Measurements from ENCODE around the gene CDCP1.

Gene CDCP1, protein sequence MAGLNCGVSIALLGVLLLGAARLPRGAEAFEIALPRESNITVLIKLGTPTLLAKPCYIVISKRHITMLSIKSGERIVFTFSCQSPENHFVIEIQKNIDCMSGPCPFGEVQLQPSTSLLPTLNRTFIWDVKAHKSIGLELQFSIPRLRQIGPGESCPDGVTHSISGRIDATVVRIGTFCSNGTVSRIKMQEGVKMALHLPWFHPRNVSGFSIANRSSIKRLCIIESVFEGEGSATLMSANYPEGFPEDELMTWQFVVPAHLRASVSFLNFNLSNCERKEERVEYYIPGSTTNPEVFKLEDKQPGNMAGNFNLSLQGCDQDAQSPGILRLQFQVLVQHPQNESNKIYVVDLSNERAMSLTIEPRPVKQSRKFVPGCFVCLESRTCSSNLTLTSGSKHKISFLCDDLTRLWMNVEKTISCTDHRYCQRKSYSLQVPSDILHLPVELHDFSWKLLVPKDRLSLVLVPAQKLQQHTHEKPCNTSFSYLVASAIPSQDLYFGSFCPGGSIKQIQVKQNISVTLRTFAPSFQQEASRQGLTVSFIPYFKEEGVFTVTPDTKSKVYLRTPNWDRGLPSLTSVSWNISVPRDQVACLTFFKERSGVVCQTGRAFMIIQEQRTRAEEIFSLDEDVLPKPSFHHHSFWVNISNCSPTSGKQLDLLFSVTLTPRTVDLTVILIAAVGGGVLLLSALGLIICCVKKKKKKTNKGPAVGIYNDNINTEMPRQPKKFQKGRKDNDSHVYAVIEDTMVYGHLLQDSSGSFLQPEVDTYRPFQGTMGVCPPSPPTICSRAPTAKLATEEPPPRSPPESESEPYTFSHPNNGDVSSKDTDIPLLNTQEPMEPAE

DNA sequence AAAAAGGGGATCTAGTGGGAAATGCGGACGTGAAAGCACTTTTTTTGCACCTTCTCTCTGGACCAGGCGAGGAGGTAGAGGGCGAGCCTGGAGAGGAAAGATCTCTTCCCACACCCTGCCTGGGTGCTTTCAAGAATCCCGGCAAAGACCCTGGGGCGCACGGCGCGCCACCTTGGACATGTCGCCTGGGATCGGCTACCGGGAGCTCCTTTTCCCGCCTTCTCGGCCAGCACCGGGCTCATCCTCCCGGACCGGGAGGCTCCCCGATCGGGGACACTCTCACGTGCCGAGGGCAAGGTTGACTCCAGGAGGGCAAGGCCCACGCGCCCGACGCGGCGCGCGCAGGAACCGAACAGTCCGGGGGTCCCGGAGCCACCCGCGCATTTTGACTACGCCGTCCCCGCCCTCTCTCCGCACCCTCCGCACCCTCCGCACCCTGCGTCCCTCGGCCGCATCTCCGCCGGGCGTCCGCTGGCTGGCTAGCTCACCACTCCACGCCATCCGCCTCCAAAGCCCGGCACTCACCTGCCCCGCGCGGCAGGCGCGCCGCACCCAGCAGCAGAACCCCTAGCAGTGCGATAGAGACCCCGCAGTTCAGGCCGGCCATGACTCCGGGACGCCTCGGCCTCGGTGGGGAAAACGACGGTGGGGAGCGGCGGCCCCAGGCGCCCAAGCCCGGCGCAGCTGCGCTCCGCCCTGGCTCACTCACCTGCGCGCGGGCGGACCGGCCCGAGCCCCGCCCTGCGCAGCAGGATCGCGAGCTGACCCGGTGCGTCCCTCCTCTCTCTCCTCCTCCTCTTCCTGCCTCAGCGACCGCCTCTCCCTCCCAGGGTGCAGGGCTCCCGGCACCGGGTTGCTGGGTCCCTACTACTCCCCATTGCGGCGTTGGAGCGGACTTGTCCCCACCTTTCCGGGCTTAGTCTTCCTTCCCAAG is at the start of gene CDCP1:
Gene CDCP1 (minus strand): TSS at position 698 of the 934 bp plus-strand sequence. CDS start 91 bp downstream, at position 607.
- DNase-seq (ENCODE audit: low read depth, low spot score), result no peak

DNA sequence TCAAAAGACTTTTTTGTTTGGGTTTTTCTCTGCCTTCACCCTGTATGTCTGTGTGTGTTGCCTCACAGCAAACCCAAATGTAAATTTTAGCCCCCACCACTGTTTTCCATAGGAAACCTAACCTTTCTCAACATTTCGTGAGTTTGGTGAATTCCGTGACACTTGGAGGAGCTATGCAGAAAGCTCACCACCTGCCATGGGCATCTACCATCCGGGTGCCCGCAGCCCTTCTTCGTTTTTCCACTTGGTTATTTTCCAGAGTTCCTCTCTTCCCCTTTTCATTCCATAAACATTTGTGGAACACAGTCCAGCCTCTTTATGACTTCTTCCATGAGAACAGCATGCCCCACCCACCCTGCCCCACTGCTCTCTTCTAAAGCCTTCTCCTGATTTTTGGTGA is 48.6 kb upstream of the CDCP1 start:
- DNase-seq (ENCODE audit: low read depth, low spot score), result no peak

DNA sequence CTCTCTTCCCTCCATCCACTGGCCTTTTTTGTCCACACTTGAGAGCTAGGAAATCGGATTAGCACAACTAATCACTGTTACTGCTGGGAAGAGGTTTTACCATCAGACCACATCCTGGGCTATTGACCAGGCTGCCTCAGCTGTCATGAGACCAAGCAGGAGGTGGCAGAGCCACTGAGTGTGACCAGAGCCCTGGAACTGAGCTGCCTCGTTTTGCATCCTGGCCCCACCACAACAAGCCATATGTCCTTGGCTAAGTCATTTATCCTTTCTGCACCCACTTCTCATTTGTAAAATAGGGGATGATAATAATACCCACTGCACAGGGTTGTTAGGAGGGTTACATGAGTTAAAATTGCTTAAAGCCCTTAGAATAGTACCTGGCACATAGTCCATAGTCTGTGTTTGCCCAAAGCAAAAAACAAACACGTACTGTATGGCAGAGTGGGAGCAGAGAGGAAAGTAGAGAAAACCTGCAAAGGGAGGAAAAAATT is 45.8 kb upstream of the CDCP1 start:
- no peak for DNase-seq (ENCODE audit: low read depth, low spot score)

DNA sequence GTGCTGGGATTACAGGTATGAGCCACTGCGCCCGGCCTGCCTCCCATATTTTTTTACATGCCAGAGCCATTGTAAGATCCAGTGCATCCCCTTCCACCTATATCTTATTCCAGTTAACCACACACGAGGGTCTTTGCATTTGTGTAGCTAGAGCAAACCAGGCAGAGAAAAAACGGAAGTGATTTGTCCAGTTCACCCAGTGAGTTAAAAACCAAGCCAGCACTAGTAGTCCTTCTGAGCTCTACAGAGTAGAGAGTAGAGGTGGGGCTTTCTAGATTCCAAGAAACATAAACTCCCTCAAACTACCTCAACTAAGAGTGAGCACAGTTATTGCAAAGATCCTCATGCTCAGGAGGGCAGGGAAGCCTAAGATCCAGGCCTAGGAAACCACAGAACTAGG is 45.2 kb upstream of the CDCP1 start:
- no peak for DNase-seq (ENCODE audit: low read depth, low spot score)

DNA sequence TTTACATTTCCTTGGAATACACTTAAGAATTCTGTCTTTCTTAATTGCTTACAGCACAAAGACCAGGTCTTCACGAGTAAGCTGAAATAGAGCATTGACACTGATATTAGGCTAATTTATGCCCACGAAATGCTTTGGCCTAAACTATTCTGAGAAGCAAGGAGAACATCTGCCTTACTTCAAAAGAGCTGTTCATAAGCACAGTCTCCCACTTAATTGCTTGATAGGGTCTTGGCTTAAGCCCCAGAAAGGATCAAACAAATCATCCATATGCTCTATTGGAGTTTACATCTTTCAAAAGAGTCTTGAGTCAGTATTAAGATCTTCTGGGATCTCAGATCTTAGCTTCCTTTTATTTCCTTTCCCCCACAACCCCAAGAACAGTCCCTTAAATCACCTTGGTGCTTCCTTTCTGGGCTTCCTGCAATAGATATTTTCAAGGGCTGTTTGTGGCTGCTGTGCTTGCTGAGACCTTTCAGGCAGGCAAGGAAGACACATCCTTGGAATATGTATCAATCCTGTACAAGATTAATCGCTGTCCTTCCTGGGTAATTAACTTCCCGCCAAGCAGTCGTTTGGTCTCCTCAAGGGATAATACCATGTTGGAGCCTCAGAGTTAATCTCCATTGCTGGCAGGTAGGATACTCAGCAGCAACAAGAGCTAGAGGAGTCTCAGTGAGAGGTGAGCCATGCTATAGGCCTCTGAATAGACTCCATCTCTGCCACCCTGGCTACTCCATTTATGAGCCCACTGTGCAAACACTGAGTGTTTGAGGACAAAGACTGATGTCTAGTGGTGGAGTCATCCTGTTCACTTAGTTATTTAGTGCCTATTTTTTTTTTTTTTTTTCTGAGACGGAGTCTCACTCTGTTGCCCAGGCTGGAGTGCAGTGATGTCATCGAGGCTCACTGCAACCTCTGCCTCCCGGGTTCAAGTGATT is 42.8 kb upstream of the CDCP1 start:
- DNase-seq (ENCODE audit: low read depth, low spot score), result no peak

DNA sequence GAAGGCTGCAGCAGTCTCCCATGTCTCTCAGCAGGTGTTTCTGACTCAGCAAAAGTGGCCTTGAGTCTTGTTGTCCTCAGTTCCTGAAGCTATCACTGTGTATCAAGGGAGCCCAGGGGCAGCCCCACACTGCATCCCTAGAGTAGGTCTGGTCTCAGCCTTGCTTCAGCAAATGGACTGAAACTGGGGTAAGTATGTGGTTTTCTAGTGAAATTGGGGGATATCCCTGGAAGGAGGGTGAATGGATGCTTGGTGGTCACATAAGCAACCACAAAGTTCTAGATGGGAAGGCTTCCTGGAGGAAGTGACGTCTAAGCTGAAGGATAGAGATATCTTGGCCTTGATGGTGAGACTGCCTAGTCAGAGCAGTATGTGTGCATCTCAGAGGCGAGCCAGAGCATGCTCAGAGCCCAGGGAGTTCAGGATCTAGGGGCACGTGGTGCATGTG is 41.5 kb upstream of the CDCP1 start:
- DNase-seq (ENCODE audit: low read depth, low spot score), result no peak

DNA sequence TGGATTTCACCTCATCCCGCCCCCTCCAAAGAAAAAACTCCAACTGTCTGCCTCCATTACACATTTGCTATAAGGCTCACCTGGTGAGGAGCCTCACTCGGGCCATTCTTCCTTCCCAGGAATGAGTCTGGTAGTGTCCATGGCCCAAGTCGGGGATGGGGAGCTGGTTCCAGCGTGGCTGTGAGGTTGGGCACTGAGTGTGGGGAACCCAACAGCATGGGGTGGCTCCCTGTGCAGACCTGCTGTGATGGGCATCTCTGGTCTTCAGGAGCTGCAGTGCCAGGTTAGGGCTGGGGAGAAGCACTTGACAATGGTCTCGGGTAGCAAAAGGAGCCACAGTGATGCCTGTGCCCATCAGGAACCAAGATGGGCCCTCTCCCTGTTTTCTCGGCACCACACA is 40.7 kb upstream of the CDCP1 start:
- no peak for DNase-seq (ENCODE audit: low read depth, low spot score)

DNA sequence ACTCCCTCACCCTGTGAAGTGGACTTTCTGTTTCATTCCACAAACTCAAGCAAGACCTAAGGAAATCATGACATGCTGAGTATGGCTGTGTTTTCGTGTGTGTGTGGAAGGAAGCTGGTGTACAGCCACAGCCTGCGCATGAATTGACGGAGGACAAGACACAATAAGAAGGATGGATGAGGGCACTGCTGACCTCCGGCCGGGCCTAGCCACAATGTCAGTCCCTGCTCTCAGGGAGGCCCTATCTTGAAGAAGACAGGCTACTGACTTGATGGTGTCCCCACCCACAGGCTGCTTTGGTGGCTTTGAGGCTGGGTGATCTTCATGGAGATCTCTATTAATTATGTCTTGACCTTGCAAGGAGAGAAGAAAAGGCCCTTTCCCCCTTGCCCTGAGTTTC is 39.3 kb upstream of the CDCP1 start:
- DNase-seq (ENCODE audit: low read depth, low spot score), result no peak

DNA sequence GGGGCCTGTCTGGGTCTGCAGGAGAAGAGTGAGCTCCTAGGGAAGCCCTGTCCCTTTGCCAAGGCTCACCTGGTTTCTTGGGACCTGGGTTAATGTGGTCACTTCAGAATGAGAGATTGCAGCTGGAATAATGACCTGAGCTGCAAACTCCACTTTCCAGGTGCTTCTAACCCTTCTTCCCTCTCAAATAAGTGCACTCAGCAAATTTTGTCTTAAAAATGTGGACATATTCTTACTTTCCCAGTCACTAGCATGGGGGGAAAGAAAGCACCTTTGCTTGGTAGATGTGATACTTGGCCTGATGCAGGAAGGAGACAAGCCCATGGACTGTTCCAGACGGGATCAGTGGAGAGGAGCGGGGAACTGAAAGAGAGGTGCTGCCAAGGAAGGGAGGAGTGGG is 38.9 kb upstream of the CDCP1 start:
- no peak for DNase-seq (ENCODE audit: low read depth, low spot score)

DNA sequence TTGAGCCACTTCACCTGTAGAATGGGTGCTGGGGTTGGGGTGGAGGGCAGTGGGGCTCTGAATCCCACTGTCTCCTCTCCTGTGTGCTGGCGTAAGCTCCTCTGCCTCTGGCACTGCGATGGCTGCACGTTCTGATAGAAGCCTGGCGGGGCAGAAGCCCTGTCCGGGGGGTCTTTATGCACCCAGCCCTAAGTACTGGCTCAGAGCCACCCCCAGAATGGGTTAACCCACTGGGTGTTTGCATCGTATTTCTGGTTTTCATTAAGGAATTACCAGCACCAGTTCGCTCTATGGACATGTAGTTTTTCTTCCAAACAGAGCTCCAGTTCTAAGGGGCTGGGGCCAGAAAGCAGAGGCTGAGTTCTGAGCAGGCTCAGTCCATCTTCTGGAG is 37.7 kb upstream of the CDCP1 start:
- no peak for DNase-seq (ENCODE audit: low read depth, low spot score)

DNA sequence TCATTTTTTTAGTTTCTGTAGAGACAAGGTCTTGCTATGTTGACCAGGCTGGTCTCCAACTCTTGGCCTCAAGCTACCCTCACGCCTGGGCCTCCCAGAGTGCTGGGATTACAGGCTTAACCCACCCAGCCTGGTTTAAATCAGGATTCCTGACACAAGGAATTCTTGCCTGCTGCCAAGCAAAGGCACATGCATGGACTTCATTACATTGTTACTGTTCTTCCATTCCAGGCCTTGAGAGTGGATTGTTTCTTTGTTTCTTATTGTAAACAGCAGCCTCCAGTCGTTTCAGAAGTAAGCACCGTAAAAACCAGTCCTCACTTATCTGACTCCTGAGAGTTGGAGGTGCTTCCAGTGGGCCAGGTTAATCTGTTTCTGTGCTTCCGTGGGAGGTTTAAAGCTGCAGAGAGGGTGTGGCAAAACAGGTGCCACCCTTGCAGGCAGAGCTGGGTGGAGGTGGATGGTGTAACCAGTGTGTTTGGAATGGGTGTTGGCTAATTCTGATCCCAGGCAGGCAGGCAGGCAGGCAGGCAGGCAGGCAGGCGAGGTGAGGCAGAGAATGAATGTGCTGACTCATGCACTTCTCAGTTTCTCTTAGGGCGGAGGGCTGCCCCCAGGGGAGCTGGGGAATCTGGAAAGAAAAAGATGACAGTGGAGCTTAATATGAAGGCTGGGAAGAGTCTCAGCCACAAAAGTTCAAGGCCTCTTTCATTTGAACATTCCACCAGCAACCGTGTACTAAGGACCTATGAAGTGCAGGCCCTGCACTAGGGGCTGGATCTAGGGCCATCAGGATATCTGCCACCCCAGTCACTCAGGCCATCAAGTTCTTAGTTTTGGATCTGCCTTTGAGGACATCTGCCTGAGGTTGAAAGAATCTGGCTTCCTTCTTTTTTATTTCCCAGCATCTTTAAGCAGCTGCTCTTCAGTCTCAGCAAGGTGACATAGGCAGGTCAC is 37.0 kb upstream of the CDCP1 start:
- no peak for DNase-seq (ENCODE audit: low read depth, low spot score)

DNA sequence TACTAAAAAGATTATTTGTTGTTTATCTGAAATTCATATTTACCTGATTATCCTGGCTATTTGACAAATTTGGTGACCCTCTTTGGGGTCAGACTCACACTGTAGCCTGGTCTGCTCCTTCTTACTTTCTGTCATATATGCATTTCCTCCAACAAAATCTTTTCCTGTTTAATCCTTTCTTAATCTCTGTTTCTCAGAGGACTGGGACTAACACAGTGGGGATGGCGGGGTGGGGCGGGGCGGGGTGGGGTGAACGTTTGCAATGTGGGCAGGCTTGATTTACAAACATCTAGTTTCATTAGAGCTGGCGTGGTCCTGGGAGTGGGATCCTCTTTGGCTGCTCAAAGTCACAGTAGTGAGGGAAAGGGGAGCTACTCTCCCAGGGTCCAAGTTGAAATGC is 35.3 kb upstream of the CDCP1 start:
- no peak for DNase-seq (ENCODE audit: low read depth, low spot score)

DNA sequence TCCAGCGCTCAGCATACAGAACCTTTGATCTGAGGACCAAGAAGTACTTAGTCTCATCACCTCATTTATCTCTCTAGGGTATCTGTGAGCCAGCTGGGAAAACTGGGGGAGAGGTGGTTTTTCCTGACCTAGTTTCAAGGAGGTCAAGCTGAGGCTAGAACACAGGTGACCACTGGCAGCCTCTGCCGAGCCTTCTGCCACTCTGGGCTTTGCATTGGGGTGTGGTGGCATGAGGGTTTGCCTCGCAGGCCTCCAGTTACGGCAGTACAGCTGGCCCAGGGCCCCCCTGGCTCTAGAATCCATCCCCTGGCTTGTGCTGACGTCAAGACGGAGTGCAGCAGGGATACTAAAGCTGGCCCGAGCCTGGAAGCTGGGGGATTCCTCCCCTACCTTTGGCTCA is 34.7 kb upstream of the CDCP1 start:
- no peak for DNase-seq (ENCODE audit: low read depth, low spot score)

DNA sequence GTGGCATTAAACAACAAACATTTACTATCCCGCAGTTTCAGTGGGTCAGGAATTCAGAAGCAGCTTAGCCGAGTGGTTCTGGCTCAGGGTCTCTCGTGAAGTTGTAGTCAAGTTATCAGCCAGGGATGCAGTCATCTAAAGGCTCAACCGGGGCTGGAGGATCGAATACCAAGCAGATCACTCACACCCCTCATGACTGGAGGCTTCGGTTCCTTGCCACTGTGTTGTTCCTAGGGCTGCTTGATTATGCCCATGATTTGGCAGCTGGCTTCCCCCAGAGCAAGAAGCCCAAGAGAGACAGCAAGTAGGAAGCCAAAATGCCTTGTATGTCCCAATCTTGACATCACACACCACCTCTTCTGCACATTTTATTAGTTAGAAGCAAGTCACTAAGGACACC is 33.9 kb upstream of the CDCP1 start:
- no peak for DNase-seq (ENCODE audit: low read depth, low spot score)

DNA sequence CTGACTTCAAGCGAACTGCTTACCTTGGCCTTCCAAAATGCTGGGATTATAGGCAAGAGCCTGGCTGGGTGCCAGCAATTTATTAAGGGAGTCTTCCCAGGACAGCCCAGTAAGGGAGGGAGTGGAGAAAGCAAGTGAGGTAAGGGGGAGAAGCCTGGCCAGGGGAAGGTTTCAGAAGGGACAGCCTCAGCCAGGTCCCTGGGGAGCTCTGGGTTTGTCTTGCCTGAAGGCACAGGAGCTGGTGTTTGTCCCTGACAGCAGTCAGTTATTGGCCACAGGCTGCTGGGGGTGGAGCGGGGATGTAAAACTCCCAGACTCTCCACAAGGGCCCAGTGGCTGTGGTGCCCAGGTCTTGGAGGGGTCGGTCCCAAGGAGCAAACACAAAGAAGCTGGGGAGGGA is 33.0 kb upstream of the CDCP1 start:
- DNase-seq (ENCODE audit: low read depth, low spot score), result no peak

DNA sequence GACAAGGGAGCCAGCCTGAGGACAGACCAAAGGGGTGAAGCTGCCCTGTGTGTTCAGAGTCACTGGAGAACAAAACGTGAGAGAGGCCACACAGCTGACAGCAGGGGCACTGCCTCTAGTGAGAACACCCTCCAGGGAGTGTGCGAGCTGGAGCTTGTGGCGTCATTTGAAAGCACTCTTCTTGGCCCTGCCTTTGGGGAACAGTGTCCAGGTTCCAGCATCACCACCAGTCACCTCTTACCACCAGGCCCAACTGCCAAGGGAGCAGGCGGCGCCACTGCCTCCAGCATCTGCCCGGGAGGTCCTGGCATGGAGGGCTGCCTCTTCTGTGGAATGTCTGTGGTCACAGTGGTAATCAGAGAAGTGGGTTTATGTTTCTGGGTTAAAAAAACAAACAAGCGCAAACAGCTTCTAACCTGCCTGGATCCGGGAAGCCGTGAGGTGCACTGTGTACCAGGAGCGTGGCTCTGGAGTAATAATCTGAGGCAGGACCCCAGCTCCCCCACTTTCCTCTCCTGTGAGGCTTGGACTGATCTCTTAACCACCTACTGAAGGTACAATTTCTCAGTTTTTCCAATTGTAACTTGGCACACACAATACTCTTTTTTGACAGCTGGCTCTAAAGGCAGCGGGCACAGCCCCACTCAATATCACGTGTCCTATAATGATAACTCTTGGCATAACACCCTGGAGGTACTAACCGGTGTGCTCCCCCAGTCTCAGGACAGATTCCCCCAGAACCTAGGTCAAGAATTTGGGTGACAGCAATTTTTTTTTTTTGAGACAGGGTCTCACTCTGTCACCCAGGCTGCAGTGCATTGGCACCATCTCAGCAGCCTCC is 32.2 kb upstream of the CDCP1 start:
- DNase-seq (ENCODE audit: low read depth, low spot score), result peak; percentile 78

DNA sequence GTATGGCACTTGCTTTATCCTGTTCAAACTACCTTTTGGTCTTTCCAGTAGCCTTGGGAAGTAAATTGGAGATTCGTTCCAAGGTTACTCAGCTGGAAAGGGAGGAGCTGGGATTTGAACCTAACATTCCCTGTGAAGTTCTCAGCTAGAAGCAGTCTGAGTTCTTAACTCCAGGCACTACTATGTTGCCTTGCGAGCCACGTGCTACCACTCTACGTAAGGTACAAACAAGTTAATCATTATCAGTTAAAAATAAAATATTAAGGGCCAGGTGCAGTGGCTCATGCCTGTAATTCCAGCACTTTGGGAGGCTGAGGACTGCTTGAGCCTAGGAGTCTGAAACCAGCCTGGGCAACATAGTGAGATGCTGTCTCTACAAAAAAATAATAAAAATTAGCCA is 30.7 kb upstream of the CDCP1 start:
- DNase-seq (ENCODE audit: low read depth, low spot score), result no peak

DNA sequence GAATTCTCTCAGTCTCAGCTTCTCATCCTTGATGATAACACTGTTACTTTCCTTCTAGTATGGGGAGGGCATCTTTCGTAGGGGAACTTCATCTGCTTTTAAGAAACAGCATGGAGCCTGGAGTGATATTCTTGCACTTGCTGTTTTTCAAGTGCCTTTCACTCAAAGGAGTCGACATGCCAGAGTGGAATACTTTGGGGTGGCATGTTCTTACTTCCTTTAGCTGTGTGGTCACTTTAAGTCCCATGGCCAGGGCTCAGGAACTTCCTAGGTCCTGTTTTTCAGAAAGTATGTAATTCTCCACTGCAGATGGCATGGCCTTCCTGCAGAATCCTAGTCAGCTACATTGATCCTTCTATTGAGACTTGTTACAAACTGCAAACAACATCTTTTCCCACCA is 28.1 kb upstream of the CDCP1 start:
- no peak for DNase-seq (ENCODE audit: low read depth, low spot score)
